Ishikawa (cell line): ENCODE results near the gene IWS1.

Experiments used
- CEBPB ChIP-seq: IDR thresholded peaks from 2 replicates; pipeline ENCODE4 v1.6.1; 2012
- CREB1 ChIP-seq: IDR thresholded peaks from 2 replicates; pipeline ENCODE4 v1.6.1; 2012; ENCODE audit warnings: low read depth
- EGR1 ChIP-seq: IDR thresholded peaks from 2 replicates; pipeline ENCODE4 v1.6.1; 2012
- EP300 ChIP-seq: IDR thresholded peaks from 2 replicates; pipeline ENCODE4 v1.6.1; 2012; ENCODE audit warnings: borderline replicate concordance
- FOXM1 ChIP-seq: IDR thresholded peaks from 2 replicates; pipeline ENCODE4 v1.6.1; 2012; ENCODE audit warnings: low read depth, borderline replicate concordance
- MAX ChIP-seq: IDR thresholded peaks from 2 replicates; pipeline ENCODE4 v1.6.1; 2012
- NFIC ChIP-seq: IDR thresholded peaks from 2 replicates; pipeline ENCODE4 v1.6.1; 2012
- RAD21 ChIP-seq: IDR thresholded peaks from 2 replicates; pipeline ENCODE4 v1.6.1; 2012; ENCODE audit warnings: low read depth
- REST ChIP-seq: IDR thresholded peaks from 2 replicates; pipeline ENCODE4 v1.6.1; 2012; ENCODE audit warnings: low read depth, mild to moderate bottlenecking
- TAF1 ChIP-seq: IDR thresholded peaks from 2 replicates; pipeline ENCODE4 v1.6.1; 2012; ENCODE audit warnings: low read depth, mild to moderate bottlenecking
- TCF12 ChIP-seq: IDR thresholded peaks from 2 replicates; pipeline ENCODE4 v1.6.1; 2012; ENCODE audit warnings: low read depth
- TEAD4 ChIP-seq: IDR thresholded peaks from 2 replicates; pipeline ENCODE4 v1.6.1; 2012
- USF1 ChIP-seq: IDR thresholded peaks from 2 replicates; pipeline ENCODE4 v1.6.1; 2012
- YY1 ChIP-seq: IDR thresholded peaks from 2 replicates; pipeline ENCODE4 v1.6.1; 2012; ENCODE audit warnings: low read depth
- ZBTB7A ChIP-seq: IDR thresholded peaks from 2 replicates; pipeline ENCODE4 v1.6.1; 2012; ENCODE audit warnings: low read depth

Gene IWS1

GRCh38 chr2:127536707-127537541 lies 10.6 kb upstream of the IWS1 start:
- TF ChIP-seq REST (no peak), MAX (no peak), CREB1 (no peak)

GRCh38 chr2:127535918-127536317 lies 9.6 kb upstream of the IWS1 start:
- TF ChIP-seq EP300, result no peak
- no peak for TF ChIP-seq USF1
- TF ChIP-seq NFIC, result no peak
- TF ChIP-seq RAD21, result no peak
- TF ChIP-seq CEBPB, result no peak
- TF ChIP-seq EGR1, result no peak
- TF ChIP-seq YY1, result no peak
- no peak for TF ChIP-seq REST
- no peak for TF ChIP-seq ZBTB7A
- no peak for TF ChIP-seq FOXM1
- TF ChIP-seq MAX, result no peak
- TF ChIP-seq TCF12, result no peak
- TF ChIP-seq TEAD4, result no peak
- no peak for TF ChIP-seq CREB1
- TF ChIP-seq TAF1, result no peak

GRCh38 chr2:127535422-127535901 lies 9.2 kb upstream of the IWS1 start, which contains the start of gene MYO7B:
Gene MYO7B, plus strand, starts transcription at chr2:127535683. Its CDS starts 24,040 bp downstream, at chr2:127559723.
- TF ChIP-seq RAD21, result no peak
- TF ChIP-seq USF1, result peak; percentile 26; the same call in 1 of the 2 replicates

GRCh38 chr2:127532296-127532695 lies 6.0 kb upstream of the IWS1 start:
- TF ChIP-seq CEBPB (no peak), CREB1 (no peak)

GRCh38 chr2:127531221-127531648 lies 4.9 kb upstream of the IWS1 start:
- no peak for TF ChIP-seq USF1
- no peak for TF ChIP-seq RAD21
- TF ChIP-seq REST, result no peak
- TF ChIP-seq FOXM1, result no peak
- TF ChIP-seq TCF12, result no peak
- no peak for TF ChIP-seq YY1
- no peak for TF ChIP-seq TEAD4
- no peak for TF ChIP-seq TAF1
- no peak for TF ChIP-seq EGR1
- TF ChIP-seq NFIC, result no peak
- TF ChIP-seq CREB1, result no peak
